Measurements from ENCODE around the gene TBL2. TPM values are rescaled to one million over a fixed set of nuclear protein-coding genes. Genes with fewer than 3 reads are reported as not detected.

The TBL2 gene
- total RNA-seq, 2 donors from 2014 or later = 34.7 to 43.5 TPM

DNA sequence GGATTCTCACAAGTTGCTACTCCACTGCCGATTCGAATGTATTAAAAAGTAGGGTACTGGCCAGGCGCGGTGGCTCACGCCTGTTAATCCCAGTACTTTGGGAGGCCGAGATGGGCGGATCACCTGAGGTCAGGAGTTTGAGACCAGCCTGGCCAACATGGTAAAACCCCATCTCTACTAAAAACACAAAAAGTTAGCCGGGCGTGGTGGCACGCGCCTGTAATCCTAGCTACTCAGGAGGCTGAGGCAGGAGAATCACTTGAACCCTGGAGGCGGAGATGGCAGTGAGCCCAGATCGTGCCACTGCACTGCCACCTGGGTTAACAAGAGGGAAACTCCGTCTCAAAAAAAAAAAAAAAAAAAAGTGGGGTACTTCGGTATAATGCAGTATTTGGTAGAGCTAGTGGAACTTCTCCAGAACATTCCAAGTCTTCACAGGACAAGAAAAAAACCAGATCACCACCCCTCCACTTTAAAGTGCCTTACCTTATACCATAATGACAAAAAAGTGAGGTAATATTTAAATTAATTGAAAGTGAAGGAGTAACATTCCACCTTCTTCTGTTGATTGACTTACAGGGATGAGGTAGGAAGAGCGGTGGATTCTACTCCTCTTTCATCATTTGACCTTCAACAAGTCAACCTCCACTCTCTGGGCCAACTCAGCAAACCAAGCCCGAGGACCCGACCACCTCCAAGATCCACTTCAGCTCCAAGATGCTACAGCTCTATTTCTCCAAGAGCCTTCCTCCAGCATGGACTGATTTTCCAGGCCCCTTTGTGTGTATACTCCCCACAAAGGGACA lies 58.3 kb downstream of the TBL2 start:
- H3K27me3 Mint-ChIP-seq = no peaks in the 10 kb centered on the region
- H3K36me3 Mint-ChIP-seq (ENCODE audit: low read depth) = peaks cover 71% of the 10 kb centered on the region
- H3K4me3 Mint-ChIP-seq = peak overlapping the region; percentile 90
- H3K27ac Mint-ChIP-seq = peak overlapping the region; percentile 92
- H3K9me3 Mint-ChIP-seq = no peaks in the 10 kb centered on the region
- ATAC-seq (replicated peaks) = no peak
- peaks cover 25% of the 10 kb centered on the region for H3K4me1 Mint-ChIP-seq

DNA sequence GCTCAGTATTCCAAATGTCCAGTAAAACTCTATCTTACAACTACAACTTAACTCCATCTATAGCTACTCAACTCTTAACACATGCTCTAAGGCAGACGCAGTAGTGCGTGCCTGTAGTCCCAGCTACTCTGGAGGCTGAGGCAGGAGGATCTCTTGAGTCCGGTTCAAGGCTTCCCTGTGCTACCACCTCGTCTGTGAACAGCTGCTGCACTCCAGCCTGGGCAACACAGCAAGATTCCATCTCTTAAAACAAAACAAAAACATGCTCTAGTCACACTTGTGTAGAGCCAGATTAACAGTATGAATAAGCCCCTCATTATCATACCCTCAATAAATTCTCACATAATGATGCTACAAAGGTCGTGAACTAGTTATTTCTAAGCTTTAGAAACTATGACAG lies 59.9 kb downstream of the TBL2 start:
- Mint-ChIP-seq H3K27me3 (no peaks in the 10 kb centered on the region), H3K27ac (peak overlapping the region; percentile 92), H3K9me3 (no peaks in the 10 kb centered on the region), H3K4me3 (peak overlapping the region; percentile 90), H3K36me3 (ENCODE audit: low read depth) (peaks cover 87% of the 10 kb centered on the region), H3K4me1 (peaks cover 24% of the 10 kb centered on the region)
- no peak for ATAC-seq (replicated peaks)

Other genes with a start within 250 kb of the TBL2 start
- gene FZD9, start 144.8 kb downstream of the TBL2 start, total RNA-seq = not detected
- 100 to 1,000 TPM in 1 of 2 donors, 10 to 100 TPM in 1; 59.7 to 102 TPM for gene BAZ1B, start 56.3 kb downstream of the TBL2 start, total RNA-seq
- 10 to 100 TPM; 52.4 to 76.7 TPM for gene BCL7B, start 20.9 kb downstream of the TBL2 start, total RNA-seq
- not detected for gene MLXIPL, start 45.9 kb upstream of the TBL2 start, total RNA-seq
- gene VPS37D, start 89.3 kb upstream of the TBL2 start, total RNA-seq = under 1 TPM; 0.15 to 0.48 TPM
- 1 to 10 TPM; 5.3 to 7.6 TPM for gene DNAJC30, start 104.9 kb upstream of the TBL2 start, total RNA-seq
- 10 to 100 TPM; 54.6 to 82.3 TPM for gene BUD23, start 105.0 kb upstream of the TBL2 start, total RNA-seq
- 10 to 100 TPM; 16.8 to 40.9 TPM for gene STX1A, start 141.1 kb upstream of the TBL2 start, total RNA-seq
- 10 to 100 TPM; 11.9 to 21.2 TPM for gene ABHD11, start 160.2 kb upstream of the TBL2 start, total RNA-seq
- gene CLDN3, start 191.7 kb upstream of the TBL2 start, total RNA-seq = not detected